ENCODE measurements around the gene MRS2.

DNA sequence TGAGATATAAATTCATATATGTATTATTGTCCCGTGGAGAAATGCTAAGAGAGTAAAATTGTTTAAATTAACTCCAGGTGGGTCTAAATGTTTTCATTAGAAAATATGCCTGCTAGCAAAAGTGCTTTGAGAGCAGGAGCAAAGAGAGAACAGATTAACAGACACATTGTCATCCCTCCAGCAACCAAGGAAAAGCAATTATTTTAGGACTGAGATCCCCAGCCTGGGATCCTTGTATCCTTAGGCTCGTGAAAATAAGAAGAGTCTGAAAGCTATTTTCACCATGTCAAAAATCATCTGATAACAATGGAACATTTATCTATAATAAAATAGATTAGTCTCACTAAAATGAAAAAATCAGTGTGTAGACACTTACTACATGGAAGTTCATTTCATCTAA, 11.5 kb upstream of the MRS2 start:
- TF ChIP-seq, protein P1, sequence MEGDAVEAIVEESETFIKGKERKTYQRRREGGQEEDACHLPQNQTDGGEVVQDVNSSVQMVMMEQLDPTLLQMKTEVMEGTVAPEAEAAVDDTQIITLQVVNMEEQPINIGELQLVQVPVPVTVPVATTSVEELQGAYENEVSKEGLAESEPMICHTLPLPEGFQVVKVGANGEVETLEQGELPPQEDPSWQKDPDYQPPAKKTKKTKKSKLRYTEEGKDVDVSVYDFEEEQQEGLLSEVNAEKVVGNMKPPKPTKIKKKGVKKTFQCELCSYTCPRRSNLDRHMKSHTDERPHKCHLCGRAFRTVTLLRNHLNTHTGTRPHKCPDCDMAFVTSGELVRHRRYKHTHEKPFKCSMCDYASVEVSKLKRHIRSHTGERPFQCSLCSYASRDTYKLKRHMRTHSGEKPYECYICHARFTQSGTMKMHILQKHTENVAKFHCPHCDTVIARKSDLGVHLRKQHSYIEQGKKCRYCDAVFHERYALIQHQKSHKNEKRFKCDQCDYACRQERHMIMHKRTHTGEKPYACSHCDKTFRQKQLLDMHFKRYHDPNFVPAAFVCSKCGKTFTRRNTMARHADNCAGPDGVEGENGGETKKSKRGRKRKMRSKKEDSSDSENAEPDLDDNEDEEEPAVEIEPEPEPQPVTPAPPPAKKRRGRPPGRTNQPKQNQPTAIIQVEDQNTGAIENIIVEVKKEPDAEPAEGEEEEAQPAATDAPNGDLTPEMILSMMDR (IDR thresholded peaks at IDR 0.05): no peak
- TF ChIP-seq, protein P2, sequence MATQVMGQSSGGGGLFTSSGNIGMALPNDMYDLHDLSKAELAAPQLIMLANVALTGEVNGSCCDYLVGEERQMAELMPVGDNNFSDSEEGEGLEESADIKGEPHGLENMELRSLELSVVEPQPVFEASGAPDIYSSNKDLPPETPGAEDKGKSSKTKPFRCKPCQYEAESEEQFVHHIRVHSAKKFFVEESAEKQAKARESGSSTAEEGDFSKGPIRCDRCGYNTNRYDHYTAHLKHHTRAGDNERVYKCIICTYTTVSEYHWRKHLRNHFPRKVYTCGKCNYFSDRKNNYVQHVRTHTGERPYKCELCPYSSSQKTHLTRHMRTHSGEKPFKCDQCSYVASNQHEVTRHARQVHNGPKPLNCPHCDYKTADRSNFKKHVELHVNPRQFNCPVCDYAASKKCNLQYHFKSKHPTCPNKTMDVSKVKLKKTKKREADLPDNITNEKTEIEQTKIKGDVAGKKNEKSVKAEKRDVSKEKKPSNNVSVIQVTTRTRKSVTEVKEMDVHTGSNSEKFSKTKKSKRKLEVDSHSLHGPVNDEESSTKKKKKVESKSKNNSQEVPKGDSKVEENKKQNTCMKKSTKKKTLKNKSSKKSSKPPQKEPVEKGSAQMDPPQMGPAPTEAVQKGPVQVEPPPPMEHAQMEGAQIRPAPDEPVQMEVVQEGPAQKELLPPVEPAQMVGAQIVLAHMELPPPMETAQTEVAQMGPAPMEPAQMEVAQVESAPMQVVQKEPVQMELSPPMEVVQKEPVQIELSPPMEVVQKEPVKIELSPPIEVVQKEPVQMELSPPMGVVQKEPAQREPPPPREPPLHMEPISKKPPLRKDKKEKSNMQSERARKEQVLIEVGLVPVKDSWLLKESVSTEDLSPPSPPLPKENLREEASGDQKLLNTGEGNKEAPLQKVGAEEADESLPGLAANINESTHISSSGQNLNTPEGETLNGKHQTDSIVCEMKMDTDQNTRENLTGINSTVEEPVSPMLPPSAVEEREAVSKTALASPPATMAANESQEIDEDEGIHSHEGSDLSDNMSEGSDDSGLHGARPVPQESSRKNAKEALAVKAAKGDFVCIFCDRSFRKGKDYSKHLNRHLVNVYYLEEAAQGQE (IDR thresholded peaks at IDR 0.05; ENCODE audit: low read depth, low read length): no peak
- TF ChIP-seq TAF1 (IDR thresholded peaks at IDR 0.05; ENCODE audit: borderline replicate concordance, low read depth, low read length) (no peak), EZH2phosphoT487 (IDR thresholded peaks at IDR 0.05; ENCODE audit: borderline replicate concordance, low read depth) (no peak), SIN3A (IDR thresholded peaks at IDR 0.05; ENCODE audit: borderline replicate concordance, low read depth, low read length) (no peak), TEAD4 (IDR thresholded peaks at IDR 0.05; ENCODE audit: borderline replicate concordance, insufficient read depth) (no peak), JUND (IDR thresholded peaks at IDR 0.05) (no peak)
- TF ChIP-seq, protein P3, sequence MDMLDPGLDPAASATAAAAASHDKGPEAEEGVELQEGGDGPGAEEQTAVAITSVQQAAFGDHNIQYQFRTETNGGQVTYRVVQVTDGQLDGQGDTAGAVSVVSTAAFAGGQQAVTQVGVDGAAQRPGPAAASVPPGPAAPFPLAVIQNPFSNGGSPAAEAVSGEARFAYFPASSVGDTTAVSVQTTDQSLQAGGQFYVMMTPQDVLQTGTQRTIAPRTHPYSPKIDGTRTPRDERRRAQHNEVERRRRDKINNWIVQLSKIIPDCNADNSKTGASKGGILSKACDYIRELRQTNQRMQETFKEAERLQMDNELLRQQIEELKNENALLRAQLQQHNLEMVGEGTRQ (IDR thresholded peaks at IDR 0.05; ENCODE audit: borderline replicate concordance, low read depth, low read length): no peak
- TF ChIP-seq, protein P4, sequence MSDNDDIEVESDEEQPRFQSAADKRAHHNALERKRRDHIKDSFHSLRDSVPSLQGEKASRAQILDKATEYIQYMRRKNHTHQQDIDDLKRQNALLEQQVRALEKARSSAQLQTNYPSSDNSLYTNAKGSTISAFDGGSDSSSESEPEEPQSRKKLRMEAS (IDR thresholded peaks at IDR 0.05; ENCODE audit: low read depth): no peak
- TF ChIP-seq, protein P5, sequence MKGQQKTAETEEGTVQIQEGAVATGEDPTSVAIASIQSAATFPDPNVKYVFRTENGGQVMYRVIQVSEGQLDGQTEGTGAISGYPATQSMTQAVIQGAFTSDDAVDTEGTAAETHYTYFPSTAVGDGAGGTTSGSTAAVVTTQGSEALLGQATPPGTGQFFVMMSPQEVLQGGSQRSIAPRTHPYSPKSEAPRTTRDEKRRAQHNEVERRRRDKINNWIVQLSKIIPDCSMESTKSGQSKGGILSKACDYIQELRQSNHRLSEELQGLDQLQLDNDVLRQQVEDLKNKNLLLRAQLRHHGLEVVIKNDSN (IDR thresholded peaks at IDR 0.05; ENCODE audit: borderline replicate concordance, low read depth): no peak
- TF ChIP-seq, protein P6, sequence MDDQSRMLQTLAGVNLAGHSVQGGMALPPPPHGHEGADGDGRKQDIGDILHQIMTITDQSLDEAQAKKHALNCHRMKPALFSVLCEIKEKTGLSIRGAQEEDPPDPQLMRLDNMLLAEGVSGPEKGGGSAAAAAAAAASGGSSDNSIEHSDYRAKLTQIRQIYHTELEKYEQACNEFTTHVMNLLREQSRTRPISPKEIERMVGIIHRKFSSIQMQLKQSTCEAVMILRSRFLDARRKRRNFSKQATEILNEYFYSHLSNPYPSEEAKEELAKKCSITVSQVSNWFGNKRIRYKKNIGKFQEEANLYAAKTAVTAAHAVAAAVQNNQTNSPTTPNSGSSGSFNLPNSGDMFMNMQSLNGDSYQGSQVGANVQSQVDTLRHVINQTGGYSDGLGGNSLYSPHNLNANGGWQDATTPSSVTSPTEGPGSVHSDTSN (IDR thresholded peaks at IDR 0.05): no peak

Data from SK-N-SH (cell line).